IPS-11a (cell line): Measurements from ENCODE around the gene TMEM38A.

Source experiments
- H3K4me3 ChIP-seq: one replicate; pipeline ENCODE4 v1.5.1; 2013; ENCODE audit warnings: low read depth, low read length, control low read depth

The TMEM38A gene

GRCh38 chr19:16739546-16739945 lies 78.6 kb downstream of the TMEM38A start:
- no peak overlapping the region for H3K4me3 ChIP-seq
